Measurements from ENCODE around the gene RUFY4. TPM values are rescaled to one million over a fixed set of nuclear protein-coding genes. Genes with fewer than 3 reads are reported as not detected.

RUFY4 gene
- total RNA-seq, 1 donor from 2014 or later = 0.42 TPM

DNA sequence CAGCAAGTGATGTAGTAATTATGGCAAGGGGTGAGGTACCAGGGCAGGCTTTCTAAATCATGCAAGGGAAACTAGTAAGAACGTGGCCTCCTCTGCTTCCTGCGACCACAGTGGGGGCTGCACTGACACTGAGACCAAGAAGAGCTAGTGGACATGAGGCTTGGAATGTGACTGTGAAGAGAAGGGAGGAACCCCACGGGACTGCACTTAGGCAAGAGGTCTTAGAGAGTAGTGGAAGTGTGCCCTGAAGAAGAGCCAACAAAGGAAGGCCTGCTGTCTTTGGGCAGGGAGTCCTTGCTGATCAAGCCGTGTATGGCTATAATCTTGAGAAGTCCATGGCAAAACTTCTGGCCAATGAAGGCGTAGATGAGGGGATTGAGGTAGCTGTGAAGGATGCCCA, 8.9 kb upstream of the RUFY4 start:
- no peak for DNase-seq (ENCODE audit: low spot score)

DNA sequence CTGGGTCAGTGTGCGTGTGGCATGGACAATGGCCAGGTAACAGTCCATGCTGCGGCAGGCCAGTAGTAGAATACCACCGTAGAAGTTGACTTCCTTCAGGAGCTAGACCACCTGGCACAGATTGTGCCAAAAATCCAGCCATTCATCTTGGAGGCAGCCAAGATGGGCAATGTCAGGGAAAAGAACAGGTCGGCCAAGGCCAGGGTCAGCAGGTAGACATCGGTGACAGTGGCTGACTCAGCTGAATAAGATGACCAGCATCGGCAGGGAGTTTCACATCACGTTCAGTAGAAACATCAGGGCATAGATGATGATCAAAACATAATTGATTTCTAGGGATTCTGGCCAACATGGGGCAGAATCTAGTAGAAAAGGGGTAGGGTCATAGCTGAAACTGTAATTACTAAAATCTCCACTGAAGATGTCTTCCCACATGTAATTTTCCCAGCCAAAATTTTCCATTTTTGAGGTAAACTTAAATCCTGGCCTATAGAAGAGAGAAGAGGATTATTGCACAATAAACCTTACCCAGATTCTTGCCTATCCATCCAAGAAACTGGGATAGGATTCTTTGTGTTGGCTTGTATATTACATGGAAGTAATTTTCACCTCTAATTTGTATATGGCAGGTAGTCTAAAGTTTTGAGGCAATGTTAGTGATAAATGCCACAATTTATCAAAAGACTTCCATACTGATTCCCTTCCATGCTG, 7.9 kb upstream of the RUFY4 start:
- DNase-seq (ENCODE audit: low spot score) = no peak

GRCh38 chr2:218063486-218063885, 5.6 kb upstream of the RUFY4 start:
- DNase-seq (ENCODE audit: low spot score) = no peak

- DNase-seq (ENCODE audit: low spot score) = peak; percentile 87
Observed at GRCh38 chr2:218063896-218064295, 5.2 kb upstream of the RUFY4 start.

DNA sequence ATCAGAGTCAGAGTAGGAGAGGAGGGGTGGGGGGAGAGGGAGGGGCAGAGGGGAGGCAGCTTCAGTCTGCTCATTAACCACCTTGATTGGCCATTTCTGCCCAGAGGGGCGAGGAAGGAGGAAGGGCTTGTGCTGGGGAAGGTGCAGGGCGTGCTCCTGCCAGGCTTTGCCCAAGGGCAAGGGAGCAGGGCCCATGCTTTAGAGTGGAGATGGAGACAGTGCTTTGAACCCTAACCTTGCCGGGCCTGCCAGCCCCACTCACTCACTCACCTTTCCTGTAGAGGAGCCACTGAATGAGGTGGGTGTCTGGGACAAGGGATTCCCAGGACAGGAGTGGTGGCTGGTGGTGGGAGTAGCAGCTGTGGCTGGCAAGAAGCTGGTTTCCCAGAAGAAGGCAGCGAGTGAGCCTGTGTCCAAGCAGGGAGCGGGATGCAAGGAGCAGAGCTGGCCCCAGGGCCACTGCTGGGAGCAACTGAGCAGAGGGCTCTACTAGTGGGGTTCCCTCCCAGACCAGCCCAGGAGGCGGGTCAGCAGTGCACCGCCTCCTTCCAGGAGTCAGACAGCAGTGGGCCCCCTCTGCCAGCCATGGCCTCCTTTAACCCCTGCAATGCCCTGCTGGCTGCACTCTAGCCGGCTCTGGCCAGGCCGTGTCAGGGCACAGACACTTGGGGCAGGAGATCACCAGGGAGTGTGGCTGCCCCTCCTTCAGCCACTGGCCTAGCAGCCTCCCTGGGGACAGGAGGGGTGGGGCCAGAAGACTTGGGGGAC, 3.6 kb upstream of the RUFY4 start:
- peak; percentile 78 for DNase-seq (ENCODE audit: low spot score)

DNA sequence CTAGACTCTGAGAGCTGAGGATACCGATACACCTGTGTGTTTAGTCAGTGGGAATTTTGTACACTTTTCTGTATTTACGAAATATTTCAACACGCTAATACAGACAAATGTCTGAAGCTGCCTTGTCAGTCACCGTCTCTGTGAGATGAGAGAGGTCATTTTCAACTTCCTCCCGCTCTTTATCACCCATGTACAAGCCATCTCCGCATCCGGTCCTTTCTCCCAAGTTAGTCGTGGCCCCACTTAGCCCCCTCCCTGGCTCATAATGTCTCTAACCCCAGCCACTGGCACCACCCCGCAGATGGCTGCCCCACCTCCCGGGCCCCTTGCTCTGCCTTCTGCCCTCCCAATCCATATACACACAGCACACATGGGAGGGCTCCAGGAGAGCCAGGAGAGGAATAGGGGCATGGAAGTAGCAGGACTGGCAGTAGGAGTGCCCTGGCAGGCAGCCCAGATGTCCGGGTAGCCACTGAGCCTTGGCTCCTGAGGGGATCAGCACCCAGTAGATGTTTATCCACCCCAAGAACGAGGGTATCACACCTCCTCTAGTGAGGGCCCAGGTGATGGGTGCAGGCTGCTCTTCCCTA, 2.0 kb upstream of the RUFY4 start:
- no peak for DNase-seq (ENCODE audit: low spot score)

GRCh38 chr2:218067523-218067922, 1.5 kb upstream of the RUFY4 start:
- DNase-seq (ENCODE audit: low spot score) = peak; percentile 88

DNA sequence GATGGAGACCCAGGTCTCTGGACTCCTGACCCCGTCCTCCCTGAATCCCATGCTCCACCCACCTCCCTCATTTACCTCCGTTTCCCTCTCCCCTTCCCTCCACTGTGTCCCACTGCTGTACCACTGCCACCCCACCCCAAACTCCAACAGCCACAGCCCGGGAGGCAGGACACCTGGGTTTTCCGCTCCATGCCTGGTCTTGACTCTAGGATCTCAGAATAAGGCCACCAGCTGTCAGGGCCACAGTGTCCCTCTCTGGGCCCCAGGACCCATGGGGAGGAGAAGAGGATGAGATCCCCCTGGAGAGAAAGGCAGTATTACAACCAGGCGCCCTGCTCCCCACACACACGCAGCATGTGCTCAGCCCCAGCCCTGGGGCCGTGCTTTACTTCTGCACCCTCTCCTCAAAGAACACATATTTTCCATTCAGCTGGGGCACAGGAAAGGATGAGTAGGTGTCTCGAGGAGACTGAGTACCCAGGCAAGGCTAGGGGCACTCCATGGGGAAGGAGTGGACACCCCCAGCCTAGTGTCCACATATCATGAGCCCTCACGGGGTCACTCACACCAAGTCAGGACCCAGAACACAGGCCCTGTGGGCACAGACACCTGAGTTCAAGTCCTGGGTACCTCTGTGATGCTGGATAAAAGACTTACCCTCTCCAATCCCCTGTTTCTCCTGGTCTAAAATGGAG, 700 bp downstream of the RUFY4 start:
- DNase-seq (ENCODE audit: low spot score) = no peak

GRCh38 chr2:218070587-218070986, 1.5 kb downstream of the RUFY4 start:
- peak; percentile 72 for DNase-seq (ENCODE audit: low spot score)

- DNase-seq (ENCODE audit: low spot score) = no peak
Observed at GRCh38 chr2:218071218-218071937, 2.3 kb downstream of the RUFY4 start.

- no peak for DNase-seq (ENCODE audit: low spot score)
Observed at GRCh38 chr2:218072002-218072401, 2.9 kb downstream of the RUFY4 start.

DNA sequence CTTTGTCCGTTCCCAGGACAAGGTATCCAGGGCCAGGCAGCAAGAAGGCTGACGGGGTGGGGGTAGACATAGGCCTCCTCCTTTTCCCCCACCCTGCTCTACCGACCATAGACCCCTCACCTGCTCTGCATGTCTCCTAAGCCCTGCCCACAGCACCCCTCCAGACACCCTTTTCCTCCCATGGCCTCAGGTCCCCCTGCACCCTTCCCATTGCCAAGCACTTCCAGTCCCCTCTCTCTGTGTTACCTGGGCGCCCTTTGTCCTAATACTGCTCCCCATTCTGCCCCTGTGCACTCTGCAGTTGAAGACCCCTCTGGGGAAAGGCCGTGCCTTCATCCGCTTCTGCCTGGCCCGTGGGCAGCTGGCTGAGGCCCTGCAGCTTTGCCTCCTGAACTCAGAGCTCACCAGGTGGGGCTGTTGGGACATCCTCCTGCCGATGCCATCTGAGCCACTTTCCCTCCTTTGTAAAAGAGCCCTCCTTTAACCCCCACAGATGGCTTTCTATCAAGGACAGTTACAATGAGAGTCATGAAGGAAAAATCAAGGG, 3.5 kb downstream of the RUFY4 start:
- DNase-seq (ENCODE audit: low spot score) = no peak

DNA sequence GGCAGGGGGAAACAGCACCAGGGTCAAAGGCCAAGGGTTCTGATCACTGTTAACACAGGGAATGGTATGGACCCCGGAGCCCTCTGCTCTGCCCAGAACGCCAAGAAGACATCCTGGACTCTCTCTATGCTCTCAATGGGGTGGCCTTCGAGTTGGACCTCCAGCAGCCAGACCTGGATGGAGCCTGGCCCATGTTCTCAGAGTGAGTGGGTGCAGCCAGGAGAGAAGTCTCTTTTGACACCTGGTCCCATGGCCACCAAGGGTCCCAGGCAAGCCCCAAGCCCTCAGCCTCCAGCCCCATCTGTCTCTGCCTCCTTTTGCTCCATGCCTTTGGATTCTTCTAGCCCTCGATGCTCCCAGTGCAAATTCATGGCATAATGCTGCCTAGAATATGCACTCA, 4.1 kb downstream of the RUFY4 start:
- DNase-seq (ENCODE audit: low spot score) = no peak

- DNase-seq (ENCODE audit: low spot score) = peak; percentile 72
Observed at GRCh38 chr2:218074031-218074430, 5.0 kb downstream of the RUFY4 start.

DNA sequence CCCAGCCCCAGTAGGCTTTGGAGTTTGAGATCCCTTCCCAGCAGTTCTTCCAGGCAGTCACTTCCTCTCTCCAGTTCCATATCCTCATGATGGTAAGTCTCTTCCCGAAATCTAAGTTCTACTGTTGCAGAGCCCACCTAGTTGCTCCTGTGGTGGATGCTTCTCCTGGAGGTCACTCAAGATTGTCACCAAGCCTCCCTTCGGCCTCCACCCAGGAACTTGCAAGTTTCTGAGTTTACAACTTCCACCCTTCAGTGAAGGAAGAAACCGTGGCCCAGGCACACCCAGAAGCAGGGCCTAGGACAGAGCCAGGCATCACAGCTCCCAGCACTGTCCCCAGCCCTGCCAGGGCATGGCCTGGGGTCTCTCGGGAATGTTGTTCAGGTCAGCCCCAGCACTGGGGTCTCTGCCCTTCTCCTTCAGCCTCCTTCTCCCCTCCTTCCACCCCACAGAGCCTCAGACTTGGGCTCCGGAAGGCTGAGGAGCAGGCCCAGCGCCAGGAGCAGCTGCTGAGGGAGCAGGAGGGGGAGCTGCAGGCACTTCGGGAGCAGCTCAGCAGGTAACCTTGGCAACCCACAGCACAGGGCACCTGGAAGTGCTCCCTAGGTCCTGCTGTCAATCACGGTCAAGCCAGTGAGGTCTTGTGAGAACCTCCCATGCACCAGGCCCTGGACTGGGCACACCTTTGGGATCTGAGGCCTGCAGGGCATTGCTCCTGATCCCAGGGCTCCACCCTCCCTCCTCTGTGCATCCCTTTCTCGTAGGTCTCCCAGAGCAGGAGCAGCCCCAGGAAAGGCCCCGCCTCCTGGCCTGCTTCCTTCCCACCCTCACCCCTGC, 7.1 kb downstream of the RUFY4 start:
- peak; percentile 71 for DNase-seq (ENCODE audit: low spot score)

DNA sequence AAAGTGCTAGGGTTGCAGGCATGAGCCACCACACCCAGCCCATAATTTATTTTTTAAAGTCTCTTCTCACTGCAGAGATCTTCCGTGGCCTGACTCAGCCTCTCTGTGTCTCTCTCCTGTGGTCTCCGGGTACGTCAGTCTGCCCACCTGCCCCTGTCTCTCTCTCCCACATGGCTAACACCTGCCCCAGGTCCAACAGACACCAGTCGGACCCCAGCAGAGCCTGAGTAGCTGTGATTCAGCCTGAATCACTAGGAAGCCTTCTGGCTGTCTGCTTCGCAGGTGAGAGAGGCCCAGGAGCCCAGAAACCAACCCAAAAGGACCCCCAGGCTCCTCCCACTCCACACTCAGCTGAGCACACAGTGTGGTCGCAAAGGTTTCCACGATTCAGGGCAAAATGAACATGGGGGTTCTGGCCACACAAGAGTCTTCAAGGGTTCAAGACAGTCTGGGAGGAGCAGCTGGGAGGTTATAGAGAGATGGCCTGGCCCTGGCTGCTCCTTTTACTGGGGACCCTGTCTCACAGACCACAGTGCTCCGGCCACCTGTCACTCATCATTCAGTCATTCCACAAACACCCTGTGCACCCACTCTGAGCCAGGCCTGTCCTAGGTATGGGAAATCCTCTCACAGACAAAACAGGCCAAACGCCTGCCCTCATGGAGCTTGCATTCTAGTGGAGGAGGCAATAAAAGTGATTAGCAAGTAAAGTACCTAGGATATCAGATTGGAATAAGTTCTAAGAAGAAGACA, 8.6 kb downstream of the RUFY4 start:
- peak; percentile 59 for DNase-seq (ENCODE audit: low spot score)

DNA sequence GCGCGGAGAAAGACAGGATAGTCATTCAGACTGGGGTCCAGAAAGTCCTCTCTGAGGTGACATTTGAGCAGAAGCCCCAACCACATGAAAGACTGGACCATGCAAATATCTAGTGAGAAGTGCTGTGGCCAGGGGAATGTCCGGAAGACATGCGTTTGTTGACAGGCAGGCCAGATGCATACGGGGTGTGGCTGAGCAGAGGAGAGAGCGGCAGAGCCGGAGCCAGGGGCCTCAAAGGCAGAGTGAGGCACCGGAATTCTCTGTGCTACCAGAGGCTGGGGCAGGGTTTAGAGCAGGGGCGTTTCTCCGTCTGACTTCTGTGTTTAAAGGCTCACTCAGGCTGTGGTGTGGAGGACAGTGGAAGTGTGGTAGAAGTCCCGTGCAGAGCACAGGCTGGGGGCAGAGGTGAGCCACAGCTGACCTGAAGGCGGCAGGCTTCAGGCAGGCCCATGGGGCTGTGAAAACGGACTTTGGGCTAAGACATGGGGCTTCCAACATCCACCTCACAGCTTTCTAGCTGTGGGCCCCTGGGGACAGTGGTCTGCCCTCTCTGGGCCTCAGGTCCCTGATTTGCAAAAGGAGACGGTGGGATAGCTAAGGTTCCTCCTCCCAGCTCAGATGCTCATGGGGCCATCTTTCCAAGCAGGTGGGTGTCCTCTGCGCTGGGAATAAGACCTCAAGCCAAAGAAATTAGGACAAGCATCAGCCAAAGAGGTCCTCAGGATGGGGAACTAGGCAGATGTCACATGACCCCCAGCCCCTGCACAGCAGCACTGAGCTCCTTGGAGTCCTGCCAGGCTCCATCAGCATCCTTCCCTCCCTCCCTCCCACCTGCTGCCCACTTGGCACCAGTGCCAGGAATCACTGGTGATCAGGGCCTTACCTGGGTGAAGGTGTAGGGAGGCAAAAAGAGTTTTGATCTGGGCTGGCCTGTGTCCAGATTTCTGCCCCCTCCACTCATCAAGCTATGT, 11.2 kb downstream of the RUFY4 start:
- peak; percentile 67 for DNase-seq (ENCODE audit: low spot score)

- DNase-seq (ENCODE audit: low spot score) = no peak
Observed at GRCh38 chr2:218081063-218081462, 12.0 kb downstream of the RUFY4 start.

All from mesenteric fat pad (tissue), 1 donor.